ENCODE results near the gene KRT6A.

- TF ChIP-seq CTCF (IDR thresholded peaks at IDR 0.05) (no peak), POLR2A (IDR thresholded peaks at IDR 0.05) (no peak)
These were observed 49.1 kb downstream of the KRT6A start for GRCh38 chr12:52443966-52444365.

All from transverse colon (tissue), 3 donors.